RWPE1 (cell line): ENCODE results near the gene WDR72.
A peak's percentile ranks its signal among the peaks of the same experiment; 100 is the strongest.

ENCODE experiments used
- CTCF ChIA-PET: fragments of 350-600 bp; sonication (Branson Sonifier 250); formaldehyde crosslinking; extraction: SDS; loops from one replicate; lab custom pipeline; 2021; lab: Yijun Ruan, JAX
- POLR2A ChIA-PET: fragments of 400-600 bp; formaldehyde crosslinking; extraction: SDS; loops from one replicate; lab custom pipeline; 2020; ENCODE audit warnings: antibody characterized with exemption; ENCODE audit not compliant: low non-redundant PET; lab: Yijun Ruan, JAX
- DNase-seq: peaks from one replicate; pipeline ENCODE4 v3.0.0; 2012; ENCODE audit warnings: low spot score
- H3K27ac ChIP-seq: fragments of 450-650 bp; 2 replicates; pipeline ENCODE4 v1.5.1; 2017
- TF ChIP-seq, protein P1 (sequence below): fragments of 450-650 bp; conservative IDR thresholded peaks from 2 replicates; pipeline ENCODE4 v1.5.1; 2017; ENCODE audit warnings: low read depth, mild to moderate bottlenecking

WDR72 gene

DNA sequence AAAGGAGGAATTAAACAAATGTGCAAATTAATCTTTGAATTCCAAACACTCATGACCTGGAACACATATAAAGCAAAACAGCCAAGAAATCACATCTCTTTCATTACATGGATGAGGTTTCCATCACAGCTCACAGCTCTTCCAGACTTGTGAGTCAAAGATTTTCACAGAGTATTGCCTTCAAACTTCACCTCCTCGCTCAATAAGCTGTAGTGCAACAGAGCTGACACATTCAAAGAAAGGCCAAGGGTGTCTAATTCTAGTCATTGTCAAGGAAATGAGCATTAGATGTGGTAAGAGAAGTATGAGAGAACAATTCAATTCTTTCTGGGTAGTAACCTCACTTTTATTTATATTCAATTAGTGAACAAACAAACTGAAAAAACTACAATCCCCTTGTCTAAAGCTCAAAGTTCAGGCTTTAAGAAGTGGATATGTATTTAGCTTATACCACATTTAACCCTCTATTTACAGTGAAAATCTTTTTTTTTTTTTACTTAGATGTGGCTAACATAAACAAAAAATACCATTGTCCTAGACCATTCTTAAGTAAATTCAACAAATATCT, 11.9 kb downstream of the WDR72 start:
- POLR2A ChIA-PET = no interaction called here
- DNase-seq = no peak
- TF ChIP-seq, protein P1, sequence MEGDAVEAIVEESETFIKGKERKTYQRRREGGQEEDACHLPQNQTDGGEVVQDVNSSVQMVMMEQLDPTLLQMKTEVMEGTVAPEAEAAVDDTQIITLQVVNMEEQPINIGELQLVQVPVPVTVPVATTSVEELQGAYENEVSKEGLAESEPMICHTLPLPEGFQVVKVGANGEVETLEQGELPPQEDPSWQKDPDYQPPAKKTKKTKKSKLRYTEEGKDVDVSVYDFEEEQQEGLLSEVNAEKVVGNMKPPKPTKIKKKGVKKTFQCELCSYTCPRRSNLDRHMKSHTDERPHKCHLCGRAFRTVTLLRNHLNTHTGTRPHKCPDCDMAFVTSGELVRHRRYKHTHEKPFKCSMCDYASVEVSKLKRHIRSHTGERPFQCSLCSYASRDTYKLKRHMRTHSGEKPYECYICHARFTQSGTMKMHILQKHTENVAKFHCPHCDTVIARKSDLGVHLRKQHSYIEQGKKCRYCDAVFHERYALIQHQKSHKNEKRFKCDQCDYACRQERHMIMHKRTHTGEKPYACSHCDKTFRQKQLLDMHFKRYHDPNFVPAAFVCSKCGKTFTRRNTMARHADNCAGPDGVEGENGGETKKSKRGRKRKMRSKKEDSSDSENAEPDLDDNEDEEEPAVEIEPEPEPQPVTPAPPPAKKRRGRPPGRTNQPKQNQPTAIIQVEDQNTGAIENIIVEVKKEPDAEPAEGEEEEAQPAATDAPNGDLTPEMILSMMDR = no peak
- CTCF ChIA-PET = interaction anchor here (0.5 to 0.6 kb wide), 3 partner anchors 216 to 1416 kb away, joined by 3 read pairs; no protein-coding TSS in a partner anchor
- no peak overlapping the region for H3K27ac ChIP-seq

DNA sequence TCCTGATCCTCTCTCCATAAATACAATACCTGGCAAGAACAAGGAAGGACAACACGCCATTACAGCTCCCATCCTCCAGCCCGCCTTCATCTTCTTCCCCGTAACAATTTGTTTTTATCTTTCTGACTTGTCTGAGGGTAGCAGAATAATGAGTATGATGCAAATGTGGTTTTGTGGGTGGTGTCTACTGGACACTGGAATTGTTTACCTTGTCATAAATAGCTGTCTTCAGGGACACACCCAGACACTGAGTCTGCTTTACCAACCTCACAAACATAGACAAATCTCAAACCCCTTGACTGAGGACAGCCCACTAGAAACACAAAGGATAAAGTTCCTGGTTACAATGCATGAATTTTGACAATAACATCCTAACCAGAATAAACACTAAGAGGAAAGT, 13.4 kb downstream of the WDR72 start:
- CTCF ChIA-PET = no interaction called here
- TF ChIP-seq, protein P1 = no peak
- no peak overlapping the region for H3K27ac ChIP-seq
- POLR2A ChIA-PET = no interaction called here
- no peak for DNase-seq

DNA sequence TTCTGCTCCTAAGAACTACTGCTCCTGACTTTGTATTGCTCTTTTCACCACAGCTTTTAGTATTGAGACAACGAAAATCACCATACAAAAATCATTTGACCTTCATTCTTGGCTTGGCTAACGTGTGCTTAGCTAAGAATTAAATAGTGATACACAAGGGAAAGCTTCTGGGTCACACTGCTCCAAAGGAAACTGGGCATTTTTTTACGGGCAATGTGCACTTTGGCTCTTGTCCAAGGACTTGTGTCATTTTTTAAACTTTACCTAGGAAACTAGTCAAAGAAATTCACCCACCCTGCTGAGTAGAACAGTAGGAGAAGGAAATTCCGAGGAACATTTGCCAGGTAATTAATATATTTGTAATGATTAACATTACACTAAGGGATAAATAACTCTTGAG, 19.8 kb downstream of the WDR72 start:
- no peak for DNase-seq
- TF ChIP-seq, protein P1 = no peak
- ChIA-PET CTCF (interaction anchor here (0.8 kb wide), 1 partner anchor 9 kb away, joined by 3 read pairs; no protein-coding TSS in a partner anchor), POLR2A (no interaction called here)
- H3K27ac ChIP-seq = no peak overlapping the region

DNA sequence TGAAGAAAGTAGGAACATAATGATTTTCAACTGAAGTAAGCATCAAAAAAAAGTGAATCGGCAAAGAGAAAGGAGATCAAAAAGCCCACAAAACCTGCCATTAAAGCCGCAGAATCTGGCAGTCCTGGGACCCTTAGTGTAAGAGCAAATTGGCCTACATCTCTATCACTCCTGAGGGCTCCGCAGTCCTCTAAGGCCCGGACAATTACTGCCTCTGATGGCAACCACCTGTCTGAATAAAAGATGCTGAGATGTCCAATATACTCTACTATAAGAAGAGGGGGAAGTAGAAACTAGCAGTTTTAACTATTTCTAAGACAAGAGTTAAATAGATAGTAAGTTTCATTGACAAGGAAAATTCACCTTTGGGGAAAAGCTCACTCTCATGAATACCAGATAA, 20.3 kb downstream of the WDR72 start:
- ChIA-PET POLR2A (no interaction called here), CTCF (no interaction called here)
- DNase-seq = no peak
- TF ChIP-seq, protein P1 = no peak
- no peak overlapping the region for H3K27ac ChIP-seq

DNA sequence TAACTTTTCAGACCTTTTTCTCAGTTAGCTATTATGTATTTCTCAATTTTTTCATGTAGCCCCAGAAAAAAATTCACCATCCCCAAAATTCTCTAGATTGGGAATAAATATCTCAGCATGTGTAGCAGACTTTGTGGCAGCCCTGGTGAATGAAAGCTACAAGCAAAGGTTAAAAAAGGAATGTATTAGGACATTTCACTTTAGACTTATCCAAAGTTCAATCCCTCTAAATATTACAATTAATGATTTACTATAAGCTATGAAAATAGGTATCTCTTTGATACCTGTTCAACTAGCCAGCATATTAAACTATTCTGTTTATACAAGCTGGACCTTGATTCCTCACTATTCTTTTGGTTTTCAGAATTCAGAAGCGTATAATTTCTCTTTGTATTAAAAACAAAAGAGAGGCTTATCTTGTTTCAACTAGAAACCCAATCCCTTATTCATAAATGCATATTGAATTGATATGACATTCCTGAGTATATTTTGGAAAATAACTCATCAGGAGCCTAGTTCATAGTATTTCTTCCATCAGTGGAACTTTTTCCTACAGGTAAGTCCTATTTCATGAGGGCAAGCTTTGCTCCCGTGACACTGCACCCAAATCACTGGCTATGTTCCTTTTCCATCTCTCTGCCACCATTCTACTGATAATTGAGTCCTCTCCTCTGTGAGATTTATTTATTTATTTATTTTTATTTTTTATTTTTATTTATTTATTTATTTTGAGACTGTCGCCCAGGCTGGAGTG, 38.0 kb downstream of the WDR72 start:
- H3K27ac ChIP-seq = no peak overlapping the region
- POLR2A ChIA-PET = no interaction called here
- no peak for DNase-seq
- TF ChIP-seq, protein P1 = no peak
- CTCF ChIA-PET = no interaction called here

DNA sequence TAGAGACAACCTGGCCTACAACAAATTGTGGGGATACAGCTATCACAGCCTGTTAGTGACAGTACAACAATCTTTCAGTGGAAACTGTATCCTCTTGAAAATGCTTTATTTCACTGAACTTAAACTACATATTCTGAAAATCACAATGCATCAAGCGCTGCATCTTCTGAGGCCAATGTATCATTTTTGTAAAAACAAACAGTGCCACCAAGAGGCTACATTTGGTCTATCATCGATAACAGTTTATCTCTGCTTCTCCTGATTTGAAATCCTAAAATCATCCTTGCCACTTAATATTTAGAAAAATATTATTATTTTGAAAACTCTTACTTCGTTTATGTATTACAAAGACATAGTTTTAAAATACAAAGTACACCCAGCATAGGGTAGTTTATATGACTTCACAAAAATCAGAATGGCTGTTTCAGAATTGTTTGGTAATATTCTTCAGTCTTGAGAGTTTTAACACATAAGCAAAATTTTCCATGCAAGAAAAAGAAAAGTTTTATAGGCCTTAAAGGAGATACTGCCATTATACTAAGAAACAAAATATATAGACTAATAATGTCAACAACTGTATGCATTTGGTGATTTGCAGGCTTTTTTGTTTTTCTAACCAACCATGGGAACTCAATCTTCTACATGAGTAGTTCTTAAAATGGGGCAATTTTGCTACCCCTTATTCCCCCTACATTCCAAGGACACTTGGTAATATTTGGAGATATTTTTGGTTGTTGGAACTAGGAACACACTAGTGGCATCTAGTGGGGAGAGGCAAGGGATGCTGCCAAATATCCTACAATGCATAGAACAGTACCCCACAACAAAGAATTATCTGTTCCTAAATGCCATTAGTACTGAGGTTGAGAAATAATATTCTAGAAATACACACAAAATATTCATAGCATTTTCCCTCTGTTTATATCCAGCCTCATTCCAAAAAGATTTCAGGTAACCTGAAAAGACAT, 42.3 kb downstream of the WDR72 start:
- peak; percentile 11 for DNase-seq
- ChIA-PET POLR2A (no interaction called here), CTCF (no interaction called here)
- H3K27ac ChIP-seq = no peak overlapping the region
- TF ChIP-seq, protein P1 = peak; percentile 40
